GM12878 (cell line): Measurements from ENCODE around the gene HDHD3. TPM values are rescaled to one million over a fixed set of nuclear protein-coding genes. Genes with fewer than 3 reads are reported as not detected.
A peak's percentile ranks its signal among the peaks of the same experiment; 100 is the strongest.

Experiments
- ATAC-seq: fragments of 200-7000 bp; cut with Tn5 transposase; 3 replicates; pipeline ENCODE4 v1.9.1; 2020; ENCODE audit warnings: mild to moderate bottlenecking, moderate library complexity
- BruUV-seq: library from RNA; stranded (reverse); fragments of 400-500 nt; replicated peaks from 2 replicates; lab custom pipeline; 2021; lab: Mats Ljungman, UMichigan
- CTCF ChIA-PET: fragments of 300-600 bp; sonication (Branson Sonifier 250); formaldehyde crosslinking; extraction: SDS; loops from one replicate; lab custom pipeline; 2021; ENCODE audit warnings: inconsistent platforms; lab: Yijun Ruan, JAX
- POLR2A ChIA-PET: fragments of 350-600 bp; formaldehyde crosslinking; extraction: SDS; loops from one replicate; lab custom pipeline; 2021; ENCODE audit warnings: inconsistent platforms; lab: Charles Lee
- RAD21 ChIA-PET: fragments of 300-600 bp; sonication (Branson Sonifier 250); formaldehyde crosslinking; loops from one replicate; lab custom pipeline; 2023; ENCODE audit warnings: antibody characterized with exemption; ENCODE audit not compliant: unreplicated experiment; lab: Charles Lee
- SMC1A ChIA-PET: fragments of 300-600 bp; sonication (Branson Sonifier 250); formaldehyde crosslinking; loops from one replicate; lab custom pipeline; 2023; ENCODE audit not compliant: unreplicated experiment, uncharacterized antibody; lab: Charles Lee
- DNase-seq: peaks from one replicate; pipeline ENCODE4 v3.0.0-alpha.2; 2011; ENCODE audit warnings: low read depth, low spot score
- FAIRE-seq: peaks from 3 replicates; lab custom pipeline; 2011; peaks lifted over from hg19 to GRCh38; lab: Jason Lieb, UNC
- H2AFZ ChIP-seq: 2 replicates; pipeline ENCODE4 v1.6.0; 2011; ENCODE audit warnings: low read depth, low read length, control low read depth; ENCODE audit not compliant: control insufficient read depth
- H3K27ac ChIP-seq: 2 replicates; pipeline ENCODE4 v1.5.1; 2011; ENCODE audit warnings: control low read depth; ENCODE audit not compliant: control insufficient read depth, insufficient read depth
- H3K27me3 ChIP-seq, 2 experiments: replicated peaks in 1 of 2; 2 replicates each; pipeline versions ENCODE4 v1.6.0 to v1.6.1; 2011; ENCODE audit warnings: low read length in 1 of 2; ENCODE audit not compliant: control insufficient read depth in 2 of 2, insufficient read depth in 2 of 2
- H3K36me3 ChIP-seq, 2 experiments: 2 replicates each; pipeline ENCODE4 v1.5.1; 2011; ENCODE audit warnings: low read length in 1 of 2; ENCODE audit not compliant: control insufficient read depth in 2 of 2, insufficient read depth in 2 of 2
- H3K4me1 ChIP-seq: 2 replicates; pipeline ENCODE4 v1.6.1; 2011; ENCODE audit warnings: mild to moderate bottlenecking, low read length, moderate library complexity, mixed read lengths; ENCODE audit not compliant: control insufficient read depth, insufficient read depth
- H3K4me2 ChIP-seq: 2 replicates; pipeline ENCODE4 v1.6.0; 2011; ENCODE audit warnings: control low read depth; ENCODE audit not compliant: control insufficient read depth, insufficient read depth
- H3K4me3 ChIP-seq: fragments of 200-600 bp; sonication (generic); 2 replicates; pipeline ENCODE4 v1.5.1; 2016
- H3K79me2 ChIP-seq: 2 replicates; pipeline ENCODE4 v1.6.0; 2011; ENCODE audit warnings: low read length; ENCODE audit not compliant: control insufficient read depth, insufficient read depth
- H3K9ac ChIP-seq: 2 replicates; pipeline ENCODE4 v1.8.0; 2011; ENCODE audit warnings: low read length, control low read depth, mixed read lengths; ENCODE audit not compliant: control insufficient read depth, insufficient read depth
- H3K9me3 ChIP-seq: replicated peaks from 3 replicates; pipeline ENCODE4 v1.5.1; 2011; ENCODE audit warnings: mild to moderate bottlenecking, low read length; ENCODE audit not compliant: control insufficient read depth, insufficient read depth
- H4K20me1 ChIP-seq: 2 replicates; pipeline ENCODE4 v1.6.0; 2011; ENCODE audit not compliant: control insufficient read depth, insufficient read depth
- CBFB ChIP-seq: IDR thresholded peaks from 2 replicates; pipeline ENCODE4 v1.6.1; 2016; ENCODE audit warnings: antibody characterized with exemption, low read depth
- POLR2AphosphoS5 ChIP-seq: IDR thresholded peaks from 2 replicates; pipeline ENCODE4 v1.6.1; 2011; ENCODE audit warnings: mild to moderate bottlenecking, low read length, inconsistent platforms
- STAT3 ChIP-seq: IDR thresholded peaks from 2 replicates; pipeline ENCODE4 v1.6.1; 2011; ENCODE audit warnings: low read depth, low read length, improper control_type of control experiment
- SUPT20H ChIP-seq: IDR thresholded peaks from 2 replicates; pipeline ENCODE4 v1.6.1; 2011; ENCODE audit warnings: low read depth, mild to moderate bottlenecking, low read length, moderate library complexity, borderline replicate concordance; ENCODE audit not compliant: control insufficient read depth
- ZNF217 ChIP-seq: fragments of 450-650 bp; IDR thresholded peaks from 2 replicates; pipeline ENCODE4 v1.6.1; 2017; ENCODE audit warnings: antibody characterized with exemption, mild to moderate bottlenecking
- WGBS: methylation state at CpG from one replicate; pipeline ENCODE4 v1.1.6; 2016; ENCODE audit warnings: low lambda C conversion rate; ENCODE audit not compliant: insufficient replicate concordance, insufficient coverage; ENCODE audit errors: missing lambda C conversion rate; 5-methylcytosine and 5-hydroxymethylcytosine counted together
- in situ Hi-C: fragments of 300-500 bp; cut with MboI; formaldehyde crosslinking; loops from 9 replicates; pipeline ENCODE4 v1.14.3; 2018; ENCODE audit warnings: mixed read lengths
- intact Hi-C: fragments of 100-400 bp; cut with micrococcal nuclease; formaldehyde crosslinking; loops from one replicate; pipeline ENCODE4 v1.14.2; 2022; ENCODE audit not compliant: unreplicated experiment
- polyA plus RNA-seq, 11 experiments: library from polyadenylated mRNA; depleted of rRNA in 4 of 11; unstranded in 6 of 11; stranded (reverse) in 5 of 11; fragments of >200 nt; fragmentation: Nextera tagmentation in 4 of 11; fragmentation: Illumina TruSeq in 1 of 11; extraction: Ambion mirVana in 4 of 11; extraction: Trizol in 1 of 11; gene quantifications; 1 replicate in 1 of 11; 2 replicates in 10 of 11; pipeline versions ENCODE4 v1.2.1 to v1.2.3, GENCODE V29; 2011 to 2016; ENCODE audit warnings: inconsistent platforms in 2 of 11, missing spikeins in 2 of 11, low read depth in 1 of 11
- total RNA-seq, 4 experiments: library from RNA; depleted of rRNA in 3 of 4; stranded (reverse); fragments of >200 nt in 3 of 4; fragmentation: Illumina TruSeq in 1 of 4; extraction: Trizol in 1 of 4; gene quantifications; 2 replicates each; pipeline versions ENCODE4 v1.2.1 to v1.2.3, GENCODE V29; 2013 to 2021

Gene HDHD3
- total and polyA plus RNA-seq, 10 of the 15 experiments (the other 5 are each of a cell fraction or from before 2014, with no cell fraction given) = 1.3 to 29.4 (median 17.9) TPM

GRCh38 chr9:113373676-113374392, 3.0 kb downstream of the HDHD3 start:
- ATAC-seq (no peak), FAIRE-seq (no peak), DNase-seq (no peak)
- Histone ChIP-seq H3K4me1 (peaks cover 18% of the 10 kb centered on the region), H3K27ac (0 out of 2 replicates have a peak overlapping the region, but pooled peaks have one; percentile 19), H3K4me2 (peak overlapping the region; percentile 13; the same call in 1 of the 2 replicates), H3K36me3 (peaks cover 5 to 7% of the 10 kb centered on the region in 2 experiments), H3K9ac (no peak overlapping the region), H3K4me3 (no peak overlapping the region), H3K79me2 (peaks cover 5% of the 10 kb centered on the region), H3K27me3 (no peaks in the 10 kb centered on the region), H2AFZ (no peak overlapping the region), H3K9me3 (no peaks in the 10 kb centered on the region), H4K20me1 (no peaks in the 10 kb centered on the region)
- no TSS peak for BruUV-seq
- CTCF ChIA-PET = interaction anchor here (0.8 kb wide), 1 partner anchor 10 kb away, joined by 4 read pairs; no protein-coding TSS in a partner anchor
- TF ChIP-seq STAT3 = no peak
- intact Hi-C loops = no loop called here
- POLR2A ChIA-PET = interaction anchor here (1.0 to 3.4 kb wide), 2 partner anchors 24 to 26 kb away, joined by 3 to 12 read pairs; partner anchors contain the start of genes ALAD and BSPRY
- 94% methylated on average over 24 of the region's 24 CpGs for WGBS
- RAD21 ChIA-PET = interaction anchor here (1.4 kb wide), 1 partner anchor 281 kb away, joined by 3 read pairs; no protein-coding TSS in a partner anchor
- SMC1A ChIA-PET = interaction anchor here (1.1 kb wide), 1 partner anchor 101 kb away, joined by 3 read pairs; no protein-coding TSS in a partner anchor
- in situ Hi-C loops = no loop called here

GRCh38 chr9:113373256-113373655, 3.5 kb downstream of the HDHD3 start:
- ATAC-seq = no peak
- Histone ChIP-seq H3K9me3 (no peaks in the 10 kb centered on the region), H3K27me3 (no peaks in the 10 kb centered on the region), H3K4me2 (peak overlapping the region; percentile 0; the same call in 1 of the 2 replicates), H3K4me1 (peaks cover 18% of the 10 kb centered on the region), H3K79me2 (peaks cover 5% of the 10 kb centered on the region), H3K4me3 (no peak overlapping the region), H3K36me3 (peaks cover 5 to 7% of the 10 kb centered on the region in 2 experiments), H2AFZ (no peak overlapping the region), H4K20me1 (no peaks in the 10 kb centered on the region), H3K9ac (no peak overlapping the region), H3K27ac (0 out of 2 replicates have a peak overlapping the region, but pooled peaks have one; percentile 19)
- SMC1A ChIA-PET = interaction anchor here (1.1 to 1.2 kb wide), 2 partner anchors 100 to 218 kb away, joined by 3 to 5 read pairs; no protein-coding TSS in a partner anchor
- in situ Hi-C loops = no loop called here
- no TSS peak for BruUV-seq
- POLR2A ChIA-PET = interaction anchor here (1.0 kb wide), 1 partner anchor 23 kb away, joined by 3 read pairs; the partner anchor contains the start of gene BSPRY
- intact Hi-C loops = no loop called here
- DNase-seq = no peak
- FAIRE-seq = no peak
- 80% methylated on average over 2 of the region's 3 CpGs for WGBS
- CTCF ChIA-PET = interaction anchor here (0.6 kb wide), 1 partner anchor 37 kb away, joined by 3 read pairs; the partner anchor contains the start of genes C9orf43 and POLE3
- TF ChIP-seq SUPT20H = no peak
- TF ChIP-seq ZNF217 = no peak
- no peak for TF ChIP-seq CBFB
- no peak for TF ChIP-seq POLR2AphosphoS5
- RAD21 ChIA-PET = interaction anchor here (0.9 to 1.4 kb wide), 2 partner anchors 65 to 282 kb away, joined by 3 read pairs; no protein-coding TSS in a partner anchor
